Transverse colon (tissue), 4 donors: Measurements from ENCODE around the gene ARHGAP40.

ENCODE experiments used
- CTCF ChIP-seq, 5 experiments: fragments of 200-600 bp in 3 of 5; fragments of 450-650 bp in 2 of 5; sonication (generic) in 3 of 5; IDR thresholded peaks; 1 replicate in 2 of 5; 2 replicates in 3 of 5; pipeline ENCODE4 v1.5.1; 2016 to 2017; ENCODE audit warnings: antibody characterized with exemption in 5 of 5, inconsistent platforms in 3 of 5, mild to moderate bottlenecking in 2 of 5, moderate library complexity in 1 of 5
- EP300 ChIP-seq: sonication (generic); formaldehyde crosslinking; IDR thresholded peaks from one replicate; pipeline ENCODE4 v1.6.1; 2017; ENCODE audit warnings: antibody characterized with exemption, low read depth
- POLR2A ChIP-seq: fragments of 450-650 bp; IDR thresholded peaks from one replicate; pipeline ENCODE4 v1.6.1; 2016; ENCODE audit warnings: antibody characterized with exemption, mild to moderate bottlenecking, moderate library complexity
- POLR2AphosphoS5 ChIP-seq, 3 donors: sonication (generic); formaldehyde crosslinking; IDR thresholded peaks; one replicate each; pipeline ENCODE4 v1.6.1; 2016; ENCODE audit warnings: antibody characterized with exemption in 3 of 3

GRCh38 chr20:38628580-38629470, 27.2 kb downstream of the ARHGAP40 start:
- TF ChIP-seq CTCF (IDR thresholded peaks at IDR 0.05), result no peak
- no peak for TF ChIP-seq POLR2A
- TF ChIP-seq POLR2AphosphoS5 (IDR thresholded peaks at IDR 0.05), result no peak
- no peak for TF ChIP-seq EP300
